Osteocyte (in vitro differentiated cells): ENCODE measurements around the gene BIK. TPM values are rescaled to one million over a fixed set of nuclear protein-coding genes. Genes with fewer than 3 reads are reported as not detected.

ENCODE experiments used
- DNase-seq: peaks from one replicate; pipeline ENCODE4 v3.0.0; 2021; ENCODE audit warnings: mixed read lengths; ENCODE audit not compliant: unreplicated experiment; ENCODE audit errors: extremely low spot score
- H3K27ac Mint-ChIP-seq: one replicate; pipeline ENCODE4 v1.8.0; 2021; ENCODE audit warnings: mild to moderate bottlenecking, mixed read lengths; ENCODE audit not compliant: unreplicated experiment
- H3K27me3 Mint-ChIP-seq: one replicate; pipeline ENCODE4 v1.8.0; 2021; ENCODE audit warnings: mixed read lengths; ENCODE audit not compliant: unreplicated experiment
- H3K36me3 Mint-ChIP-seq: one replicate; pipeline ENCODE4 v1.8.0; 2021; ENCODE audit warnings: mixed read lengths; ENCODE audit not compliant: unreplicated experiment
- H3K4me1 Mint-ChIP-seq: one replicate; pipeline ENCODE4 v1.8.0; 2021; ENCODE audit warnings: mixed read lengths; ENCODE audit not compliant: unreplicated experiment
- H3K4me3 Mint-ChIP-seq: one replicate; pipeline ENCODE4 v1.8.0; 2021; ENCODE audit warnings: mild to moderate bottlenecking, moderate library complexity, mixed read lengths; ENCODE audit not compliant: unreplicated experiment
- H3K9me3 Mint-ChIP-seq: one replicate; pipeline ENCODE4 v1.8.0; 2021; ENCODE audit warnings: mixed read lengths; ENCODE audit not compliant: unreplicated experiment
- total RNA-seq: library from RNA; stranded (reverse); gene quantifications from 2 replicates; pipeline ENCODE4 v1.2.1, GENCODE V29; 2021
- TF ChIP-seq, protein P1 (sequence below): fragments of 200-600 bp; sonication (generic); IDR thresholded peaks from 2 replicates; pipeline ENCODE4 v1.5.0; 2021; ENCODE audit warnings: antibody characterized with exemption, mild to moderate bottlenecking, moderate library complexity

The BIK gene
- total RNA-seq, 1 donor from 2014 or later, result not detected

- no peak for DNase-seq
- TF ChIP-seq, protein P1, sequence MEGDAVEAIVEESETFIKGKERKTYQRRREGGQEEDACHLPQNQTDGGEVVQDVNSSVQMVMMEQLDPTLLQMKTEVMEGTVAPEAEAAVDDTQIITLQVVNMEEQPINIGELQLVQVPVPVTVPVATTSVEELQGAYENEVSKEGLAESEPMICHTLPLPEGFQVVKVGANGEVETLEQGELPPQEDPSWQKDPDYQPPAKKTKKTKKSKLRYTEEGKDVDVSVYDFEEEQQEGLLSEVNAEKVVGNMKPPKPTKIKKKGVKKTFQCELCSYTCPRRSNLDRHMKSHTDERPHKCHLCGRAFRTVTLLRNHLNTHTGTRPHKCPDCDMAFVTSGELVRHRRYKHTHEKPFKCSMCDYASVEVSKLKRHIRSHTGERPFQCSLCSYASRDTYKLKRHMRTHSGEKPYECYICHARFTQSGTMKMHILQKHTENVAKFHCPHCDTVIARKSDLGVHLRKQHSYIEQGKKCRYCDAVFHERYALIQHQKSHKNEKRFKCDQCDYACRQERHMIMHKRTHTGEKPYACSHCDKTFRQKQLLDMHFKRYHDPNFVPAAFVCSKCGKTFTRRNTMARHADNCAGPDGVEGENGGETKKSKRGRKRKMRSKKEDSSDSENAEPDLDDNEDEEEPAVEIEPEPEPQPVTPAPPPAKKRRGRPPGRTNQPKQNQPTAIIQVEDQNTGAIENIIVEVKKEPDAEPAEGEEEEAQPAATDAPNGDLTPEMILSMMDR, result no peak
- Mint-ChIP-seq H3K4me3 (no peak overlapping the region), H3K9me3 (no peaks in the 10 kb centered on the region), H3K27me3 (no peaks in the 10 kb centered on the region), H3K27ac (no peak overlapping the region), H3K36me3 (peaks cover 1% of the 10 kb centered on the region), H3K4me1 (peaks cover 11% of the 10 kb centered on the region)
These were observed 17.6 kb downstream of the BIK start for GRCh38 chr22:43128116-43128515.

- peaks cover 3% of the 10 kb centered on the region for H3K36me3 Mint-ChIP-seq
- no peaks in the 10 kb centered on the region for H3K27me3 Mint-ChIP-seq
- no peak overlapping the region for H3K27ac Mint-ChIP-seq
- H3K9me3 Mint-ChIP-seq, result no peaks in the 10 kb centered on the region
- TF ChIP-seq, protein P1, result no peak
- H3K4me3 Mint-ChIP-seq, result no peak overlapping the region
- DNase-seq, result no peak
- H3K4me1 Mint-ChIP-seq, result peaks cover 11% of the 10 kb centered on the region
These were observed 18.4 kb downstream of the BIK start for GRCh38 chr22:43128928-43129424.

- H3K4me3 Mint-ChIP-seq, result no peak overlapping the region
- TF ChIP-seq, protein P1, result no peak
- no peaks in the 10 kb centered on the region for H3K27me3 Mint-ChIP-seq
- H3K4me1 Mint-ChIP-seq, result peaks cover 11% of the 10 kb centered on the region
- DNase-seq, result no peak
- H3K9me3 Mint-ChIP-seq, result no peaks in the 10 kb centered on the region
- H3K27ac Mint-ChIP-seq, result no peak overlapping the region
- peaks cover 5% of the 10 kb centered on the region for H3K36me3 Mint-ChIP-seq
These were observed 19.2 kb downstream of the BIK start for GRCh38 chr22:43129426-43130425.

DNA sequence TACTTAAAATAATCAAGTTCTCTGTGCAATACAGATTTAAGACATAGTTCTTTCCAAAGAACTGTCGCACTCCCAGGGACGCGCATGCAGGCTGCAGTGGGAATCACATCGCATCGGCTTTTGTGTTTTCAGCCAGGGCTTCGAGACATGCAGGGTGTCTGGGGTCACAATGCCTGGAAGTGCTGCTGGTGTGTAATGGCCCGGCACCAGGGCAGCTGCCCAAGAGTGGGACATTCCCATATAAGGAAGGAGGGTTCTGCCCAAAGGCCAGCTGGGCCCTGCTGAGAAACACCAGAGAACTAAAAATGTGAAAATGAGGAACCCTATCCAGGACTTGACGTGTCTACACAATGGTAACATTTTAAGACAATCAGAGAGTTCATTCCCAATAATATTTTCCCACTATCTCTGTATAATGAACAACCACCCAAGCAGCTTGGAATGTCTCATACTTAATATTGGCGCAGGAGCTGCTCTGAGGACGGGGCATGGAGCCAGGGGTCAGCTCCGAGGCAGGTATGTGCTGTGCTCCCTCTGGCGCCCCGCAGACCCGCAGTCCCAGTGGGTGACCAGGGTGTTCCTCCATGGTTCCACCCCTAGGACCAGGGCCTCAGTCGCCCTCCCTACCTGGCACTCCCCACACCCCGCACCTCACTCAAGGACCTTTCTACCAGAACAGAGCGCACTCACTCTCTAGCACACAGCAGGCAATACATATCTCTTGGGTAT, 21.4 kb downstream of the BIK start:
- H3K4me3 Mint-ChIP-seq, result no peak overlapping the region
- peaks cover 10% of the 10 kb centered on the region for H3K36me3 Mint-ChIP-seq

More for the DNA sequence above, 21.4 kb downstream of the BIK start:
- DNase-seq, result no peak
- Mint-ChIP-seq H3K4me1 (peaks cover 7% of the 10 kb centered on the region), H3K9me3 (no peaks in the 10 kb centered on the region), H3K27ac (no peak overlapping the region), H3K27me3 (no peaks in the 10 kb centered on the region)
- TF ChIP-seq, protein P1, result no peak
